ENCODE results near the gene RAB36. TPM values are rescaled to one million over a fixed set of nuclear protein-coding genes. Genes with fewer than 3 reads are reported as not detected.
"Not testable (repeated sequence)": the region's sequence is repeated elsewhere in the genome, so short reads cannot be mapped to it uniquely, and the experiment has no call there.

The RAB36 gene
- total and polyA plus RNA-seq, 7 donors, result 0.05 to 0.56 (median 0.23) TPM; not detected in 1

DNA sequence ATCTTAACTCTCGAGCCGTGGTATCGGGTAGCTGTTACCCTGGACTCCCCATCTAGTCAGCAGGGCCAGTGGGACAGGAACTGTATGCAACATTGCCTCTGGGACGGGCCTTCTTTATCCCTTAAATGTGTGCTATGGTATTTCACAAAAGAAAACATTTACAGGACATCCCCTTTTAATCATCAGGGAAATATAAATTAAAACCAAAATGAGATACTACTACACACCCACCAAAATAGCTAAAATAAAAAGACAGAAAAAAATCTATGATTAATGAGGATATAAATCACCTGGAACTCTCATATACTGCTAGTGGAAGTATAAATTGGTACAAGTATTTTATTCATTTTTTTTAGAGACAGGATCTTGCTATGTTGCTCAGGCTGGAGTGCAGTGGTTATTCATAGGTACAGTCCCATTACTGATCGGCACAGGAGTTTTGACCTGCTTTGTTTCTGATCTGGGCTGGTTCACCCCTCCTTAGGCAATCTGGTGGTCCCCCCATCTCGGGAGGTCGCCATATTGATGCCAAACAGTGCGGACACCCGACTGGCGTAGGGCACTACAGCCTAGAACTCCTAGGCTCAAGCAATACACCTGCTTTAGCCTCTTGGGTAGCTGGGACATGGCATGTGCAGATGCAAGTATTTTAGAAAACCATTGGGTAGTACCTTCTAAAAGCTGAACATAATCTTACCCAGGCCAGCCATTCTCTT, 12.7 kb upstream of the RAB36 start:
- Histone ChIP-seq H3K4me1 (no peaks in the 10 kb centered on the region), H3K27ac (no peak overlapping the region), H3K36me3 (ENCODE audit: insufficient read depth in 1 of 2, low read depth in 1 of 2) (no peaks in the 10 kb centered on the region), H3K27me3 (ENCODE audit: insufficient read depth in 3 of 3, low read length in 2 of 3) (no peaks in the 10 kb centered on the region), H3K4me3 (no peak overlapping the region), H3K9me3 (no peaks in the 10 kb centered on the region)
- intact Hi-C loops (cut with DNase I), result no loop called here
- no peak for DNase-seq
- WGBS, 3 donors, result 71 to 77% (median 73%) methylated on average over 10 of the region's 10 CpGs
- TF ChIP-seq, protein P1, sequence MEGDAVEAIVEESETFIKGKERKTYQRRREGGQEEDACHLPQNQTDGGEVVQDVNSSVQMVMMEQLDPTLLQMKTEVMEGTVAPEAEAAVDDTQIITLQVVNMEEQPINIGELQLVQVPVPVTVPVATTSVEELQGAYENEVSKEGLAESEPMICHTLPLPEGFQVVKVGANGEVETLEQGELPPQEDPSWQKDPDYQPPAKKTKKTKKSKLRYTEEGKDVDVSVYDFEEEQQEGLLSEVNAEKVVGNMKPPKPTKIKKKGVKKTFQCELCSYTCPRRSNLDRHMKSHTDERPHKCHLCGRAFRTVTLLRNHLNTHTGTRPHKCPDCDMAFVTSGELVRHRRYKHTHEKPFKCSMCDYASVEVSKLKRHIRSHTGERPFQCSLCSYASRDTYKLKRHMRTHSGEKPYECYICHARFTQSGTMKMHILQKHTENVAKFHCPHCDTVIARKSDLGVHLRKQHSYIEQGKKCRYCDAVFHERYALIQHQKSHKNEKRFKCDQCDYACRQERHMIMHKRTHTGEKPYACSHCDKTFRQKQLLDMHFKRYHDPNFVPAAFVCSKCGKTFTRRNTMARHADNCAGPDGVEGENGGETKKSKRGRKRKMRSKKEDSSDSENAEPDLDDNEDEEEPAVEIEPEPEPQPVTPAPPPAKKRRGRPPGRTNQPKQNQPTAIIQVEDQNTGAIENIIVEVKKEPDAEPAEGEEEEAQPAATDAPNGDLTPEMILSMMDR (IDR thresholded peaks at IDR 0.05), result no peak
- ATAC-seq, result no peak

DNA sequence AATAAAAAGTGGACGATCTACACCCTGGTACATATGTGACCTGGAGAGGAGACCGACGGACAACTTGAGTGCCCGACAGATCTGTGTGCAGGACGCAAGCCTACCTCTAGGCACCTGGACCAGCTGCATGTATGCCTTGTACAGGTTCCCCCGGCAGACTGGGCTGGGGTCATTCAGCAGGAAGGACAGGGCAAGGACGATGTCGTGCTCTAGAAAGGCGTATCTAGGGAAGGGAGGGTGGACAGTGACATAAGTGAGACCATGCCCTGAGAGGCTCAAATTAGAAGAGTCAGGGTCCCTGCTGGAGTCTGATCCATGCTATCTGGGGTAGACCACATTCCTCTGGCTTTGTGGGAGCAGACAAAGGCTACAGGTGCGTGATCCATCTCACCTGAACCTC, 11.4 kb upstream of the RAB36 start:
- DNase-seq (no peak), ATAC-seq (no peak)
- no peak overlapping the region for H3K27ac ChIP-seq
- intact Hi-C loops (cut with DNase I), result no loop called here
- H3K27me3 ChIP-seq (ENCODE audit: insufficient read depth in 3 of 3, low read length in 2 of 3), result no peaks in the 10 kb centered on the region
- no peaks in the 10 kb centered on the region for H3K36me3 ChIP-seq (ENCODE audit: insufficient read depth in 1 of 2, low read depth in 1 of 2)
- H3K4me3 ChIP-seq, result no peak overlapping the region
- no peaks in the 10 kb centered on the region for H3K4me1 ChIP-seq
- H3K9me3 ChIP-seq, result no peaks in the 10 kb centered on the region
- TF ChIP-seq, protein P1 (IDR thresholded peaks at IDR 0.05), result no peak
- 91 to 96% (median 92%) methylated on average over 10 of the region's 10 CpGs for WGBS, 3 donors

DNA sequence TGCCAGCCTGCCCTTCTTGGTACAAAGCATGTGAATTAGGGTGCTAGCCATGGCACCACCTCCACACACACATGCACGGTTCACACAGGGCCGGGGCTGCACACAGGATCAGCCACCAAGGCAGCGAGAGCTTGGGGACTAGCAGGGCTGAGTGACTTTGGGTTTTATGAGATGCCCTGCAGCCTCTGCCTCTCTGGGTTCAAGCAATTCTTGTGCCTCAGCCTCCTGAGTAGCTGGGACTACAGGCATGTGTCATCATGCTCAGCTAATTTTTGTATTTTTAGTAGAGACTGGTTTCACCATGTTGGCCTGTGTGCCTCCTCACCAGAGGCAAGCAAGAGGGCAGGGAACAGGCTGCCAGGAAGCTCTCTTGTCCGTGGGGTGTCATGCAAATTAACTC, 8.3 kb upstream of the RAB36 start:
- DNase-seq; H3K4me1 ChIP-seq; H3K27me3 ChIP-seq (ENCODE audit: insufficient read depth in 3 of 3, low read length in 2 of 3); H3K4me3 ChIP-seq; ATAC-seq; intact Hi-C loops (cut with DNase I); H3K36me3 ChIP-seq (ENCODE audit: insufficient read depth in 1 of 2, low read depth in 1 of 2); H3K9me3 ChIP-seq; H3K27ac ChIP-seq: not testable (repeated sequence)
- 71 to 85% methylated on average over 4 of the region's 4 CpGs; no CpG with 5 or more reads in 1 of the 3 donors for WGBS, 3 donors

DNA sequence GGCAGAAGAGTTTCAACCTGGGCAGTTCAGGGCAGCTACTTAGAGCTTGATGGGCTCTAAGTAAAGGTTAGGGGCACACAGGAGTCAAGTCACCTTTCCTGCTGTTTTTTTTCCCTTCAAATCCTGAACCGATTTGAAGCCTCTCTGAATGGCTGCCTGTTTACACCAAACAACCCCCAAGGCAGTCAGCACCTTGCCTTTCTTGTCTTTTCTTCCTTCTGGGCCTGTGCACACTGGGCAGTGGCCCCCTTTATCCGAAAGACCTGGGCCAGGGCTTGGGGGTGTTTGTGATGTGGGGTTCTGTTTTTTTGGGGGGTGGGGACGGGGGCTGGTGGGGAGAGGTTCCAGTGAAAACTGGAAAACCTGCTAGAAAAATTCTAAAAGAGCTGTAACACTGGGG, 7.8 kb upstream of the RAB36 start:
- intact Hi-C loops (cut with DNase I), result no loop called here
- Histone ChIP-seq H3K27ac (no peak overlapping the region), H3K4me1 (peaks cover 5% of the 10 kb centered on the region), H3K27me3 (ENCODE audit: insufficient read depth in 3 of 3, low read length in 2 of 3) (peaks cover 0 to 4% (median 0%) of the 10 kb centered on the region in 3 donors), H3K36me3 (ENCODE audit: insufficient read depth in 1 of 2, low read depth in 1 of 2) (no peaks in the 10 kb centered on the region), H3K4me3 (no peak overlapping the region), H3K9me3 (no peaks in the 10 kb centered on the region)
- TF ChIP-seq, protein P1 (IDR thresholded peaks at IDR 0.05), result no peak
- ATAC-seq, result no peak
- WGBS, 3 donors, result 66 to 74% (median 72%) methylated on average over 3 of the region's 3 CpGs
- no peak for DNase-seq

GRCh38 chr22:23137905-23138561, 7.2 kb upstream of the RAB36 start:
- Histone ChIP-seq H3K9me3 (no peaks in the 10 kb centered on the region), H3K27me3 (ENCODE audit: insufficient read depth in 3 of 3, low read length in 2 of 3) (peaks cover 0 to 10% (median 0%) of the 10 kb centered on the region in 3 donors), H3K36me3 (ENCODE audit: insufficient read depth in 1 of 2, low read depth in 1 of 2) (no peaks in the 10 kb centered on the region), H3K27ac (no peak overlapping the region), H3K4me1 (peaks cover 5% of the 10 kb centered on the region), H3K4me3 (no peak overlapping the region)
- intact Hi-C loops (cut with DNase I), result no loop called here
- DNase-seq, result no peak
- WGBS, 3 donors, result 69 to 77% (median 71%) methylated on average over 5 of the region's 5 CpGs
- TF ChIP-seq, protein P1 (IDR thresholded peaks at IDR 0.05), result no peak
- no peak for ATAC-seq

Data from psoas muscle (tissue), 8 donors.